SU-DHL-6 (cell line): ENCODE results near the gene SUN1.

Experiments used
- H2AFZ ChIP-seq: fragments of 200-600 bp; sonication (generic); 2 replicates; pipeline ENCODE4 v1.6.1; 2014; ENCODE audit warnings: low read depth, mild to moderate bottlenecking, moderate library complexity, mixed read lengths, antibody characterized with exemption, low read length; ENCODE audit not compliant: severe bottlenecking
- H3F3A ChIP-seq: fragments of 200-600 bp; shearing (Covaris generic); 2 replicates; pipeline ENCODE4 v1.6.0; 2016; ENCODE audit warnings: antibody characterized with exemption, mild to moderate bottlenecking; ENCODE audit not compliant: insufficient read depth
- H3K27ac ChIP-seq: fragments of 200-600 bp; sonication (generic); 2 replicates; pipeline ENCODE4 v1.5.1; 2016; ENCODE audit warnings: low read depth, mild to moderate bottlenecking, low read length, moderate library complexity, mixed read lengths
- H3K27me3 ChIP-seq: fragments of 200-600 bp; sonication (generic), shearing (Covaris generic); 2 replicates; pipeline ENCODE4 v1.6.0; 2014; ENCODE audit warnings: mild to moderate bottlenecking, low read length
- H3K36me3 ChIP-seq: fragments of 200-600 bp; sonication (generic); 2 replicates; pipeline ENCODE4 v1.6.1; 2014; ENCODE audit warnings: mild to moderate bottlenecking, low read length, mixed read lengths
- H3K4me2 ChIP-seq: fragments of 300-600, 200-600 bp; shearing (Covaris generic), sonication (generic); 2 replicates; pipeline ENCODE4 v1.6.0; 2014; ENCODE audit warnings: low read length, low read depth, mild to moderate bottlenecking; ENCODE audit not compliant: poor library complexity, severe bottlenecking
- H3K4me3 ChIP-seq: fragments of 200-600 bp; sonication (generic); 2 replicates; pipeline ENCODE4 v1.5.1; 2014; ENCODE audit warnings: antibody characterized with exemption, low read length, mild to moderate bottlenecking, mixed read lengths; ENCODE audit not compliant: insufficient read depth, poor library complexity, severe bottlenecking
- H3K79me2 ChIP-seq: fragments of 200-600 bp; sonication (generic); 2 replicates; pipeline ENCODE4 v1.6.1; 2014; ENCODE audit warnings: mild to moderate bottlenecking, low read length, moderate library complexity; ENCODE audit not compliant: insufficient read depth
- H3K9ac ChIP-seq: fragments of 200-600 bp; sonication (generic); 2 replicates; pipeline ENCODE4 v1.7.0; 2014; ENCODE audit warnings: mild to moderate bottlenecking, low read length
- H3K9me2 ChIP-seq: fragments of 200-600 bp; sonication (generic); replicated peaks from 2 replicates; pipeline ENCODE4 v1.6.1; 2014; ENCODE audit warnings: low read length; ENCODE audit not compliant: insufficient read depth
- H3K9me3 ChIP-seq: fragments of 200-600 bp; sonication (generic); 2 replicates; pipeline ENCODE4 v1.6.1; 2014; ENCODE audit warnings: low read length, mixed read lengths; ENCODE audit not compliant: insufficient read depth
- H4K20me1 ChIP-seq: fragments of 200-600 bp; sonication (generic); 2 replicates; pipeline ENCODE4 v1.6.1; 2014; ENCODE audit warnings: low read depth, mild to moderate bottlenecking, antibody characterized with exemption, low read length, moderate library complexity, mixed read lengths
- CTCF ChIP-seq: fragments of 200-600 bp; sonication (generic); IDR thresholded peaks from one replicate; pipeline ENCODE4 v1.5.1; 2017; ENCODE audit warnings: antibody characterized with exemption, mild to moderate bottlenecking, low read length, moderate library complexity; ENCODE audit not compliant: insufficient read depth, poor library complexity, severe bottlenecking
- EZH2phosphoT487 ChIP-seq: fragments of 200-600 bp; sonication (generic), shearing (Covaris generic); conservative IDR thresholded peaks from 2 replicates; pipeline ENCODE4 v1.6.1; 2018; ENCODE audit warnings: mild to moderate bottlenecking, antibody characterized with exemption, low read length, moderate library complexity, mixed read lengths

The SUN1 gene

GRCh38 chr7:853366-854117 is 21.3 kb downstream of the SUN1 start:
- Histone ChIP-seq H2AFZ (no peak overlapping the region), H3K27me3 (no peaks in the 10 kb centered on the region), H3K27ac (no peak overlapping the region), H4K20me1 (no peaks in the 10 kb centered on the region), H3K9ac (no peak overlapping the region), H3K9me2 (no peaks in the 10 kb centered on the region), H3K4me2 (no peak overlapping the region), H3K79me2 (no peaks in the 10 kb centered on the region), H3K4me3 (no peak overlapping the region), H3K9me3 (no peaks in the 10 kb centered on the region), H3K36me3 (peaks cover 3% of the 10 kb centered on the region; the same call in 1 of the 2 replicates), H3F3A (no peaks in the 10 kb centered on the region)
- TF ChIP-seq CTCF (no peak), EZH2phosphoT487 (no peak)

GRCh38 chr7:854118-854775 is 22.0 kb downstream of the SUN1 start:
- Histone ChIP-seq H3K9ac (no peak overlapping the region), H3F3A (no peaks in the 10 kb centered on the region), H3K27me3 (no peaks in the 10 kb centered on the region), H3K36me3 (peaks cover 3% of the 10 kb centered on the region; the same call in 1 of the 2 replicates), H2AFZ (no peak overlapping the region), H3K4me2 (no peak overlapping the region), H3K27ac (no peak overlapping the region), H3K79me2 (no peaks in the 10 kb centered on the region), H3K4me3 (no peak overlapping the region), H4K20me1 (no peaks in the 10 kb centered on the region), H3K9me3 (no peaks in the 10 kb centered on the region), H3K9me2 (no peaks in the 10 kb centered on the region)
- TF ChIP-seq EZH2phosphoT487 (no peak), CTCF (no peak)

- H3K4me2 ChIP-seq, result no peak overlapping the region
- no peak overlapping the region for H3K27ac ChIP-seq
- H3K27me3 ChIP-seq, result no peaks in the 10 kb centered on the region
- no peaks in the 10 kb centered on the region for H3K9me3 ChIP-seq
- H2AFZ ChIP-seq, result no peak overlapping the region
- H3K4me3 ChIP-seq, result no peak overlapping the region
- peaks cover 3% of the 10 kb centered on the region; the same call in 1 of the 2 replicates for H3K36me3 ChIP-seq
- TF ChIP-seq CTCF (no peak), EZH2phosphoT487 (no peak)
- H3K9me2 ChIP-seq, result no peaks in the 10 kb centered on the region
- no peaks in the 10 kb centered on the region for H3F3A ChIP-seq
- no peaks in the 10 kb centered on the region for H4K20me1 ChIP-seq
- no peaks in the 10 kb centered on the region for H3K79me2 ChIP-seq
- H3K9ac ChIP-seq, result no peak overlapping the region
Measured at GRCh38 chr7:855686-856369, 23.6 kb downstream of the SUN1 start.
